Activated T-cell treated with anti-CD3 and anti-CD28 coated beads for 48 hours (primary cell): ENCODE results near the gene EHMT2.
"Not testable (repeated sequence)": the region's sequence is repeated elsewhere in the genome, so short reads cannot be mapped to it uniquely, and the experiment has no call there.

Source experiments
- DNase-seq: peaks from one replicate; pipeline ENCODE4 v3.0.0-alpha.2; 2020; ENCODE audit warnings: low read depth

EHMT2 gene

DNA sequence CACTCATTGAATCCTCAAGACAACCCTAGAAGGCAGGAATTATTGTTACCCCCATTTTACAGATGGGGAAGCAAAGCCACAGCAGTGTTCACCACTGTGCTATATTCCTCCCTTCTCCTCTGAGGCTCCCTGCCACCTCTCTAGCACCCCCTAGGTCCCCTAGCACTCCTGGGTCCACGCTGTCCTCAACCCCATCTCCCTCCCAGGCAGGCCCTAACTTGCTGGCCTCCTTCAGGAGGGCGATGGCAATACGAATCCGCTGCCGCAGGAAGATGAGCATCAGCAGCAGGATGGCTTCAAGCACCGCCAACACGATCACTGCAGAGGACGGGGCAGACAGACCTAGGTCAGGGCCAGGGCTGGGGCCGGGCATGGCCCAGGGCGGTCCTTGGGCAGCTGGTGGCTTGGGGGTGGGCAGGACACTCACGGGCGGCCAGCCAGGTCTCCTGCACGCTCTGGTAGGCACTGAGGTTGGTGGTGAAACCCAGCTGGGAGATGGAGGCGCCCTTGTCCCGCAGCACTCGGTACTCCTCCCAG, 27.0 kb downstream of the EHMT2 start:
- DNase-seq, result no peak

DNA sequence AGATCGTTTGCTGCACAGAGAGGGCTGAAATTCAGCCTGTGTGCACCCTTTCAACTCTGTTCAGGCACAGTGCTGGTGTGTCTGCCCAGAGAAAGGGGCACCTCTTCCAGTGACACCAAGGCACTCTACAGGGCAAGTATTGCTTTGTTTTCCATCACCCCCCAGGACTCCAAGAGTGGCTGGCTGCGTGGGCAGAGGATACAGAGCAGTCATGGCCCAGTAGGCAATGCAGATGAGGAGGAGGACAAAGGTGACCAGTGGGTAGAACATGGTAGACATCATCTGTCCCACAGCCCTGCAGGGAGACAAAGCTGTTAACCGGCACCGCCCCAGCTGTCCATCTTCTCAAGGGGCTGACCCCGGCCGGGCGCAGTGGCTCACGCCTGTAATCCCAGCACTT, 28.2 kb downstream of the EHMT2 start:
- no peak for DNase-seq

DNA sequence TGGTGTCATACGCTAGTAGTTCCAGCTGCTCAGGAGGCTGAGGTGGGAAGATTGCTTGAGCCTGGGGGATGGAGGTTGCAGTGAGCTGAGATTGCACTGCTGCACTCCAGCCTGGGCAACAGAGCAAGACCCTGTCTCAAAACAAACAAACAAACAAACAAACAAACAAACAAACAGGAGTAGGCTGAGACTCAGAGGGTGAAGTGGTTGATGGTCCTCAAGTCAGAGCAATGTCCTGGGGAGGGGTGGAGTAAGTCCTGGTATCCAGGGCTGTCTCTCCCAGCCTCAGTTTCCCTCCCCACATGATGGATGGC, 28.9 kb downstream of the EHMT2 start:
- DNase-seq, result not testable (repeated sequence)

DNA sequence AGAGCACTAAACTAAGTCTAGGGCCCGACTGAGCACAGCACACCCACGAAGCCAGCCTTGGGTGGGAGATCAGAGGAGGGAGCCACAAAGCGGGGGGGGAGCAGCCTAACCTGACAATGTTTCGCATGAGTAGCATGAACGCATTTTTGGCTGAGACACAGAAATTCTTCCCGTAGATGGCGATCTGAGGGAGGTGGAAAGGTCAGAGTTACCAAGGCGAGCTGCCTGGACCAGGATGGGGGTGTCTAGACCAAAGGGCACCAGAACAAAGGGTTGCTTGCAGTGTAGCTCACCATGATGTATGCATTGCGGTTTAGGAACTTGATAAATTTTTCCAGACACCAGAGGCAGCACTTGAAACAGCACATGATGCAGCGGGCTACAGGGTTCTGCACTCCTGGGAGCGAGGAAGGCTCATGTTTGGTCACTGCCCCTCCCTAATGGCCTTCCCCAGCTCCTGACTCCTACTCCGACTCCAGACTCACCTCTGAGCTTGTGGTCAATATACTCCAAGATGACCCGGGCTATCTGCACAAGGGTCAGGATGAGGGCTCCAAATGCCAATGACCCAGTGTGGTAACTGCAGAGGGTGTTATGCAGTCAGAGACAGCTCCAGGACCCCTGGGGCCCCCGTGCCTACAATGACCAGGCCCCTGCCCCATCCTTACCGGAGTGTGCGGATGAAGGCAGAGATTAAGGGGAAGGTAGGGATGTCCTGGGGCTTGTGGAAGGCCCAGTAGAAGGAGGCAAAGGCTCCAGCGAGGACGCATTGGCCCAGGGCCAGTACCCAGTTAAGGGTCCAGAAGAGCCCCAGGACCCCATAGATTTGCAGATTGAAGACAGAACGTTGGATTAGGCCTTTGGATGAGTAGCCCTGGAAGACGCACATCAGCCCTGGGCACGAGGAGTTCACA, 32.0 kb downstream of the EHMT2 start:
- no peak for DNase-seq

DNA sequence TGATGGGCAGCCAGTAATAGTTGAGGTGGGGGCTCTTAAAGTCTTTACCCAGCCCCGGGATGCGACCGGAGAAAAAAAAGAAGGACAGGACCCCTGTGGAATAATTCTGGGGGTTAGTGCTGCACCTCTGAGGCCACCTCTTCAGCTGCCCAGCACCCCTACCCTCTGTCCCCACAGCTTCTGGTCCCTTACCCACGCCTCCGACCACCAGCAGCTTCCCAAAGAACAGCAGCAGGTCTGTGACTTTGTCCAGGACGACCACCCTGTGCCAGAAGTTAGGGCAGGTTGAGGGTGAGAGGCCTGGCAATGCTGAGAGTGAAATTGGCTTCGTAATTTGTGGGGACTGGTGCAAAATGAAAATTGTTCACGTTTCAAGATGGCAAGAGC, 32.7 kb downstream of the EHMT2 start:
- no peak for DNase-seq

DNA sequence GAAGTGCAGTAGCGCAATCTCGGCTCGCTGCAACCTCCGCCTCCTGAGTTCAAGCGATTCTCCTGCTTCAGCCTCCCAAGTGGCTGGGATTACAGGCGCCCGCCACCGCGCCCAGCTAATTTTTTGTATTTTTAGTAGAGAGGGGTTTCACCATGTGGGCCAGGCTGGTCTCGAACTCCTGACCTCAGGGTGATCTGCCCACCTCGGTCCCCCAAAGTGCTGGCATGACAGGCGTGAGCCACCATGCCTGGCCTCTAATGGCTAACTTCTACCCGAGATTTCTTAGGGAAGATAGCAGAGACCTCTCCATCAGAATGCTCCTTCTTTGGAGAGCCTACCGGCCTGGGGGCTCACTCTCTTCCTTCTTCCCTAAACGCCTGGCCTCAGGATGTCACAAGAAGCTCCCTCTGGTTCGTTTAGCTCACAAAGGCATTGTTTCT, 33.4 kb downstream of the EHMT2 start:
- not testable (repeated sequence) for DNase-seq

DNA sequence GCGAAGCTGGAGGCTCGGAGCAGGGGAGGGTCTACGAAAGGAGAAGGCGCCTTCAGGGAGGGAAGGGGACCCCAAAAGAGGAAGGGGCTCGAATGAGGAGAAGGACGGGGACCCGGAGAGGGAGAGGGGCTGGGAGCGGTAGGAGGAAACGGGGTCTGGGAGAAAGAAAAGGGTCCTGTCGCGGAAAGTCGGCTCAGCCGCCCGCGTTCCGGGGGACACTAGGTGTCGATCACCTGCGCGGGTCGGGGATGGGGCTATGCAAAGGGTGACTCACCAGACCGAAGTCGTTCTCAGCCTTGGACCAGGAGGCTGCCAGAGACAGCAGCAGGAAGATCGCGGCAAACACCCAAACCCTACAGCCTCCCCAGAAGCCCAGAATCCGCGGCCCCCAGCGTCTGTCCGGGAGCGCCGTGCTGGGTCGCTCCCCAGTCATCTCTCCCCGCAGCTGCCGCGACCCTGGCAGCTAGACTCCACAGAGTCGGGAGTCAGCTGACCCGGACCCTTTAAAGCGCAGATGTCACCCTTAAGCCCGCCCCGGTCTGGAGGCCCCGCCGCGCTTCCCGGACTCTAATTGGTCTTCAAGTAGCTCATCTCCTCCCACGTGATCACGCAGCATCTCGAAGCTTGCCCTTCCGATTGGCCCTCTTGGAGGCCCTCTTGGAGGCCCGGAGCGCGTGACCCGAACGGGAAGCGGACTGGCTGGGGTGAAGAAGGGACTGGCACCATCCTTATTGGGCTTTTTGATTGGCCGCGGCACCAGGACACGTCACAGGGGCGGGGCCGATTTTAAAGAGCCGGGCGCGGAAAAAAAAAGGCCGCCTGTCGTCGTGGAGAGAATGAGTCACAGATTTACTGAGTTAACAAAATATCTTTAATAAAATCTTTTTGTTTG, 34.9 kb downstream of the EHMT2 start, which contains the start of gene NEU1:
Gene NEU1 (minus strand): TSS at position 478 of the 892 bp plus-strand sequence. CDS start 45 bp downstream, at position 433.
- DNase-seq, result peak; percentile 97

DNA sequence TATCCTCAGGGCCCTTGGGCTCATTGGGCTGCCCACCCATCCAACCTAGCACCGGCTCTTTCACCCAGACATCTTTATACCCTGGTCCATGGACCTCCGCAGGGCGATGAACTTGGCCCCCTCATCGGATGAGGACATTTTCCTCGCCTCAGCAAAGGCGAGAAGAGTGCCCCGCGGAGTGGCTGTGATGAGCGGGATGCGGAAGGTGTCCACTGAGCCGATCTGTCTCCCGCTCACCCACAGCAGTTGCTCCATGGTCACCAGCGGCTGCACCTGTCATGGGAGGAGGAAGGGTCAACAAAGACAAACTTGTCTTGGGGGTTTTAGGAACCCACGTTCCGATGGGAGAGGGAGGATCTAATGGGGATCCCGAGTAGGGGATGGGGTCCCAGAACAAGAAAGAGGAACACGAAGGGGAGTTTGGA, 35.6 kb downstream of the EHMT2 start:
- DNase-seq, result no peak

DNA sequence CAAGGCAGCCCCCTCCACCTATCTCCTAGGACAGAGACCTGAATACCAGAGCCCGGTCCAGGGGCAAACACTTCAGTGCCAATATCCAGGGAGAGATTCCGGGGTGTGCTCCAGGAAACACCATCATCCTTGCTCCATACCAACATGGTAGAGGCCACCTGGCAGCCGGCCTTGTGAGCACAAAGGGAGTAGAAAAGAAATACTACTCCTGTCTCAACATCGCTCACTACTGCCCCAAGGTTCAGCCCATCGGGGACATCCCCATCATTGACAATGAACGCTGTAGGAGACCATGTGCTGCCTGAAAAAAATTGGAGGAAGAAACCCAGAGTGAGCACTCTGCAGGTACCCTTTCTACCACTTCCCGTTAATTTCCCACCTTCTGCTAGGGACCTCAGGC, 36.3 kb downstream of the EHMT2 start:
- DNase-seq, result no peak

DNA sequence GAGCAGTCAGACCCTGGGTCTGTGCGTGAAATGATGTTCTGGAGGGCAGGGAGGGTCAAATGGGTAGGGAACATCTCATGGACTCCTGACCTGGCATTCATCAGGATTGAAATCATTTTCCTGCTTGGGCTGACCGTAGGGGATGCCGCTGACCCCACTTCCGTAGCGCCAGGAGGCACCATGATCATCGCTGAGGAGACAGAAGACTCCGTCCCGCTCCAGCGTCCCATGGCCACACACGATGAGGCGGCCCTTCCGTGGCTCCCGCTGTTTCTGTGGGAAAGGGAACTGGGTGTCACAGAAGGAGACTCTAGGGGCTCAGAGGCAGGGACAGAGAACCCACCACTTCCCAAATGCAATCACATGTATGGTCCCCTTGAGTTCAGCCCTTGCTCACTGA, 37.1 kb downstream of the EHMT2 start:
- no peak for DNase-seq

DNA sequence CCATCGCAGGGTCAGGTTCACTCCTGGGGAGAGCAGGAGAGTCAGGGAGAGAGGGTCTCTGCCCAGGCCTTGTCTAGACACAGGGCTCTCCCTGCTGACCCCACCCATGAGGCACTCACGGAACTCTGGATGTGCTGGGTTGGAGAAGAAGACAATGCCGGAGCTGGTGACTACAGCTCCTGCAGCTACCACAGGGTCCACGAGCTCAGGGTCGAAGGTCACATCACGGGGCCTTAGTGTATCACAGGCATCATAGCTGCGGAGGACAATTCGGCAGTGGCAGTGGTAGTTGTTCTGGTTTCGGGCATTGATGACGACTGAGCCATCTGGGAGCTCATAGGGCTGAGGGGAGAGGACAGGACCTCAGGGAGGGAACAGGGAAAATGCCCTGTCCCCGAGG, 37.6 kb downstream of the EHMT2 start:
- no peak for DNase-seq

DNA sequence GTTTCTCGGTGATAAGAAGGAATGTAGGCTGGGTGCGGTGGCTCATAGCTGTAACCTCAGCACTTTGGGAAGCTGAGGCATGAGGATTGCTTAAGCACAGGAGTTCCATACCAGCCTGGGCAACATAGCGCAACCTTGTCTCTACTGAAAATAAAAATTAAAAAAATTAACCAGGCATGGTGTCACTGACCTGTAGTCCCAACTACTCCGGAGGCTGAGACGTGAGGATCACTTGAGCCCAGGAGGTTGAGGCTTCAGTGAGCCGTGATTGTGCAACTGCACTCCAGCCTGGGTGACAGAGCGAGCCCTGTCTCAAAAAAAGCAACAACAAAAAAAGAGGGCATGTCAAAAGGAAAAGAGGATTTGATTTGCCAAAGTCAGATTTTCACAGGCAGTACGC, 38.8 kb downstream of the EHMT2 start:
- no peak for DNase-seq

DNA sequence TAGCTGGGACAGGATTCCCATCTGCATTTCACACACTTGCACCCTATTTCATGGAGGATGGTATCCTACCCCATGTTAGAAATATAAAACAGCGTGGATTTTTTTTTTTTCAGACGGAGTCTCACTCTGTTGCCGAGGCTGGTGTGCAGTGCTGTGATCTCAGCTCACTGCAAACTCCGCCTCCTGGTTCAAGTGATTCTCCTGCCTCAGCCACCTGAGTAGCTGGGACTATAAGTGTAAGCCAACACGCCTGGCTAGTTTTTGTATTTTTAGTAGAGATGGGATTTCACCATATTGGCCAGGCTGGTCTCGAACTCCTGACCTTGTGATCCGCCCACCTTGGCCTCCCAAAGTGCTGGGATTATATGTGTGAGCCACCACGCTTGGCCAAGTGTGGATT, 39.7 kb downstream of the EHMT2 start:
- DNase-seq, result not testable (repeated sequence)

DNA sequence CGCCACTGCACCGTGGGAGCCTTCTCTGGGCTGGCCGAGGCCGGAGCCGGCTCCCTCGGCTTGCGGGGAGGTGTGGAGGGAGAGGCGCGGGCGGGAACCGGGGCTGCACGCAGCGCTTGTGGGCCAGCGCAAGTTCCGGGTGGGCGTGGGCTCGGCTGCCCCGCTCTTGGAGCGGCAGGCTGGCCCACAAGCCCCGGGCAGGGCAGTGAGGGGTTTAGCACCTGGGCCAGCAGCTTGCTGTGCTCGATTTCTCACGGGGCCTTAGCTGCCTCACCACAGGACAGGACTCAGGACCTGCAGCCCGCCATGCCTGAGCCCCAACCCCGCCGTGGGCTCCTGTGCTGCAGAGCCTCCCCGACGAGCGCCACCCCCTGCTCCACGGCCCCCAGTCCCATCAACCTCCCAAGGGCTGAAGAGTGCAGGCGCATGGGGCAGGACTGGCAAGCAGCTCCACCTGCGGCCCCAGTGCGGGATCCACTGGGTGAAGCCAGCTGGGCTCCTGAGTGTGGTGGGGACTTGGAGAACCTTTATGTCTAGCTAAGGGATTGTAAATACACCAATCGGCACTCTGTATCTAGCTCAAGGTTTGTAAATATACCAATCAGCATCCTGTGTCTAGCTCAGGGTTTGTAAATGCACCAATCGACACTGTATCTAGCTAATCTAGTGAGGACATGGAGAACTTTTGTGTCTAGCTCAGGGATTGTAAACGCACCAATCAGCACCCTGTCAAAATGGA, 45.3 kb downstream of the EHMT2 start:
- not testable (repeated sequence) for DNase-seq

DNA sequence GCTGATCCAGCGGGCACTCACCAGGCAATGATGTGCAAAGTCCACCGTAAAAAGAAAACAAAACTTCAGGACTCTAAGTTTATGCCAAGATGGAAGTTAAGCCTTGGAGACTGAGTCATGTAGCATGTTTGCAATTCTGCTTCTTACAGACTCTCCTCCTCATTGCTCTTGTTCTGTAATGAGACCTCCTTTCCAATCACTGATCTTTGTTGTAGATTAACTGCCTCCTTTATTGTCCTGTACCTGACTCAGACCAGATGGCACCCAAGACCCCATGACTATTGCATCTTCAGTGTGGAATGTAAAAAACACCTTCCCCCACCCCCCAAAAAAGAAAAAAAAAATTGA, 46.0 kb downstream of the EHMT2 start:
- no peak for DNase-seq

DNA sequence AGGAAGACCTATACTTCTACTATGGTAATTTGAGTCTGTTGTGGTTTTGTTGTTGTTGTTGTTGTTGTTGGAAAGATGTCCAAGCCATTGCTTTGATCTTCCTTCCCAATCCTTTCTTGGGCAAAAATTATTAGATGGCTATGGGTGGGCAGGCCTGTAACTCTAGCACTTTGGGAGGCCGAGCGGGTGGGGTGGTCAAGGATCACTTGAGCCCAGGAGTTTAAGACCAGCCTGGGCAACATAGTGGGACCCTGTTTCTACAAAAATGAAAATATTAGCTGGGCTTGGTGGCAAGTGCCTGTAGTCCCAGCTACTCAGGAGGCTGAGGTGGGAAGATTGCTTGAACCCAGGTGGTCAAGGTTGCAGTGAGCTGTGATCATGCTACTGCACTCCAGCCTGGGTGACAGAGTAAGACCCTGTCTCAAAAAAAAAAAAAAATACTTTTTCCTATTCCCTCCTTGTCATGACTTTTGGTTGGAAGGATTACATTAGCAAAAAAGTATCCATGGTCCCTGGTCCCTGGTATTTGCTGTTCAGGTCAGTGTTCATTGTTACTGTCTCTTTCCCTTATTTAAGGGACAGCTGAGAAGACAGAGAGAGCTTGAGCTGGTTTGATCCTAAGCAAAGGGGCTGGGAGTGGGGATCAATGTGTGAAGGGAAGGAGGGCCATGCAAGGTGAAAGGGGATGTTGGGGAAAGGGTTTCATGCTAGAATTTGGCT, 46.6 kb downstream of the EHMT2 start:
- DNase-seq, result no peak

DNA sequence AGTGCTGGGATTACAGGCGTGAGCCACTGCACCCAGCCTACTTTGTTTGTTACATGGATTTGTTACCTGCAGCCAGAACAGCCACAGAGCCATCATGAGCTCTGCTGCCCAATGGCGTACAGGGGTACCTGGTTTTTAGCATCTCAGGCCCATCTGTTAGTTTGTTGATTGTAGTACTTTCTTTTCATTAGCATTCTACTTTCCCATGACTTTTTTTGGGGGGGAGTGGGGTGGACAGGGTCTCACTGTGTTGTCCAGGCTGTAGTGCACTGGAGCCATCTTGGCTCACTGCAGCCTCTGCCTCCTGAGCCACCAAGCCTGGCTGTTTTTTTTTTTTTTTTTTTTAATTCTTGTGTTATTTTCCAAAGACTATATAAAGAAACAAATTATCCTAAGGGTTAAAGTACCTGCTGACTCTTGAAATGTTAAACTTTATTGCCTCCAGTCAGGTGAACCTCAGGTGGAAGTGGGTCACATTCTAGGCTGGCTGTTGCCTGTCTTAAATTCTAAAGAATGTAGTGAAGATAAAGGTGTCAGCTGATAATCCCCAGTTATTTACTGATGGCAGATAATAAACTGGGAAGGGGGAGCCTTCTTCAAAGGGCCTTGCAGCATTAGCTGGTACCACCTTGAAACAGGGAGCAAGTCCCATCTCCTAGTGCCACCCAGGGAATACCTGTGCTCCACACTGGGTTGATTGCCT, 50.1 kb downstream of the EHMT2 start:
- DNase-seq, result no peak

DNA sequence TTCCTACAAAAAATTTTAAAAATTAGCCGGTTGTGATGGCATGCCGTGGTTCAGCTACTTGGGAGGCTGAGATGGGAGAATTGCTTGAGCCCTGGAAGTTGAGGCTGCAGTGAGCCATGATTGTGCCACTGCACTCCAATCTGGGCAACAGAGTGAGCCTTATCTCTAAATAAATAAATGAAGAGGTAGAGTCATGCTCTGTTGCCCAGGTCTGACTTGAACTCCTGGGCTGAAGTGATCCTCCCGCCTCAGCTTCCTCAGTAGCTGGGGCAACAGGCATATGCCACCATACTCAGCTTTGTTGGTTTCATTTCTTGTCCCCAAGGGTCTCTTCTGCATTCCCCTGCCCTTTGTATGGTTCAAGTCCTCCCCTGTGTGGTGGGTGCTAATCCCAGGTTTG, 53.0 kb downstream of the EHMT2 start:
- no peak for DNase-seq

DNA sequence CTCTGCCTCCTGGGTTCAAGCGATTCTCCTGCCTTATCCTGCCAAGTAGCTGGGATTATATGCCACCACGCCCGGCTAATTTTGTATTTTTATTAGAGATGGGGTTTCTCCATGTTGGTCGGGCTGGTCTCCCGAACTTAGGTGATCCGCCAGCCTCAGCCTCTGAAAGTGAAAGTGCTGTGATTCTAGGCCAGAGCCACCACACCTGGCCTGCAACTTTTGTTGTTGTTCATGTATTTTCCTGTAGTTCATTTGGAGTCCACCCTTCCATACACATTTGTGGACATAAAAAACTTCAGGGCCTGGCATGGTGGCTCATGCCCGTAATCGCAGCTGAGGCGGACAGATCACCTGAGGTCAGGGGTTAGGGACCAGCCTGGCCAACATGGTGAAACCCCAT, 55.4 kb downstream of the EHMT2 start:
- no peak for DNase-seq

DNA sequence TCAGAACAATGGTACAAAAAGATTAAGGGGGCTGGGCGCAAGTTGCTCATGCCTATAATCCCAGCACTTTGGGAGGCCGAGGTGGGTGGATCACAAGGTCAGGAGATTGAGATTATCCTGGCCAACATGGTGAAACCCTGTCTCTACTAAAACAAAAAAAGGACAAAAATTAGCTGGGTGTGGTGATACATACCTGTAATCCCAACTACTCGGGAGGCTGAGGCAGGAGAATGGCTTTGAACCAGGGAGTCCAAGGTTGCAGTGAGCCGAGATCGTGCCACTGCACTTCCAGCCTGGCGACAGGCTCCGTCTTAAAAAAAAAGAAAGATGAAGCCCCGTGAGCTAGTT, 57.7 kb downstream of the EHMT2 start:
- not testable (repeated sequence) for DNase-seq

DNA sequence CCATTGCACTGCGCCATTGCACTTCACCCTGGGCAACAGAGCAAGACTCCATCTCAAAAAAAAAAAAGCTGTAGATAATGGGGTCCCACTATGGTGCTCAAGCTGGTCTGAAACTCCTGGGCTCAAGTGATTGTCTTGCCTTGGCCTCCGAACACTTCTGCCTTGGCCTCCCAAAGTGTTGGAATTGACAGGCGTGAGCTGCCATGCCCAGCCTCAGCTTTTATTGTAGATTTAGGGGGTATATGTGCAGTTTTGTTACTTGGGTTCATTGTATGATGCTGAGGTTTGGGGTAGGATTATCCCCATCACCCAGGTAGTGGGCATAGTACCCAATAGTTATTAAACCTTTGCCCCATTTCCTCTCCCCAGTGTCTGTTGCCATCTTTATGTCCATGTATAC, 58.5 kb downstream of the EHMT2 start:
- no peak for DNase-seq
